Measurements from ENCODE around the gene MTM1.

GRCh38 chrX:150625875-150626274 is 57.5 kb downstream of the MTM1 start:
- TF ChIP-seq POLR2AphosphoS5 (IDR thresholded peaks at IDR 0.05; ENCODE audit: low read depth, low read length) = no peak
- no peak for TF ChIP-seq TAF1 (IDR thresholded peaks at IDR 0.05; ENCODE audit: borderline replicate concordance, low read depth, low read length)
